ENCODE data around the gene ATP13A3.
"Not testable (repeated sequence)": the region's sequence is repeated elsewhere in the genome, so short reads cannot be mapped to it uniquely, and the experiment has no call there.

The ATP13A3 gene

DNA sequence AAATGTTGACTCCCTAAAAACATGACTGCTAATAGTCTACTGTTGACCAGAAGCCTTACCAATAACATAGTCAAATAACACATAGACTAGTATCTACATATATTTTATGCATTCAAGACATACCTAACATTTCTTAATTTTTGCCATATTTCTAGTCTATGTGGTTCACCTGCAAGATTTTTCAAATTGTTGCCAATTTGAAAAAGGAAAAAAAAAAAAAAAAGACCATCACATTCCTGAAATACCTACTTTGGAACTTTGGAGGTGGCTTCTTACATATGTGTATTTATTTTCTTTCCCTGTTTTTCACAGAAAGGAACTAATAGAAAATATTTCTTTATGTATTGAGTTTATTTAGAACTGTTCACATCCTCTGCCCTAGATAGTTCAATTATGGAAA lies 13.4 kb upstream of the ATP13A3 start:
- no peak for TF ChIP-seq CTCF (IDR thresholded peaks at IDR 0.05; ENCODE audit: insufficient read depth, missing control alignments)
- FAIRE-seq: no peak
- DNase-seq (ENCODE audit: insufficient read length, low spot score): no peak

DNA sequence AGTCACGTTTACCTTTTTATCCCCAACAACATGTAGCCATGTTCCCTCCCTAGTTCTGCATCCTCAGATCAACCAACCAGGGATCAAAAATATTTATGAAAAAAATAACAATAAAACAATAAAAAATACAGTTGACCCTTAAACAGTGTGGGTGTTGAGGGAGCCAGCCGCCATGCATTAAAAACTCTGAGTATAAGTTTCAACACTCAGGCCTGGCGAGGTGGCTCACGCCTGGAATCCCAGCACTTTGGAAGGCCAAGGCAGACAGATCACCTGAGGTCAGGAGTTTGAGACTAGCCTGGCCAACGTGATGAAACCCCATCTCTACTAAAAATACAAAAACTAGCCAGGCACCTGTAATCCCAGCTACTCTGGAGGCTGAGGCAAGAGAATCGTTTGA lies 12.7 kb upstream of the ATP13A3 start:
- DNase-seq (ENCODE audit: insufficient read length, low spot score); FAIRE-seq: not testable (repeated sequence)

GRCh38 chr3:194497799-194498575 lies 11.2 kb upstream of the ATP13A3 start:
- FAIRE-seq (no peak), DNase-seq (ENCODE audit: insufficient read length, low spot score) (no peak)
- no peak for TF ChIP-seq CTCF (IDR thresholded peaks at IDR 0.05; ENCODE audit: insufficient read depth, missing control alignments)

DNA sequence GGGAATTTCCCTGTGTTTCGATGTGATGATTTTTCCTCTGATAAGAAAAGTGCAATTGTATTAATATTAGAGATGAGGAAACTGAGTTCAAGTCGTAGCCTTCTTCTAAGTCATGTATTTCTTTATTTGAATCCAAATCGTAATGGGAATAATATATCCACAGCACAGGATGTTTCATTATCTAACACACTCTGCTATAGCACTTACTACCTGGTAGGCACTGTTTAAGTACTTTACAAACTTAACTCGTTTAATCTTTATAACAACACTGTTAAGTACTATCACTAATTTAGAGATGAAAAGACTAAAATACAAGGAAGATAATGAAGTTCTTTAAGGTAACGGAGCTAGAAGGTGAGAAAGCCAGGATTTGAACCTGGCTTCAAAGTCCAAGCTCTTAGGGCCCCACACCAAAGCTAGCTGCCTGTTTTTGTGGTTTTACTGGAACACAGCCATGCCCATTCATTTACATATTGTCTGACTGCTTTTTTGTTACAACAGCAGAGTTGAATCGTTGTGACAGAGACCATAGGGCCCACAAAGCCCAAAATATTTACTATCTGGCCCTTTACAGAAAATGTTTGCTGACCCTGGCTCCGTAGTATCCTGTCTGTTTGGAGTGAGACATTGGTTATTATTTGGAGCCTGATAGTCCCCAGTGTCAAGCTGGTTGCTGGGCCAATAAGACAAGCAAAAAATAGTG lies 9.6 kb upstream of the ATP13A3 start:
- no peak for TF ChIP-seq CTCF (IDR thresholded peaks at IDR 0.05; ENCODE audit: insufficient read depth, missing control alignments)
- no peak for FAIRE-seq
- no peak for DNase-seq (ENCODE audit: insufficient read length, low spot score)

DNA sequence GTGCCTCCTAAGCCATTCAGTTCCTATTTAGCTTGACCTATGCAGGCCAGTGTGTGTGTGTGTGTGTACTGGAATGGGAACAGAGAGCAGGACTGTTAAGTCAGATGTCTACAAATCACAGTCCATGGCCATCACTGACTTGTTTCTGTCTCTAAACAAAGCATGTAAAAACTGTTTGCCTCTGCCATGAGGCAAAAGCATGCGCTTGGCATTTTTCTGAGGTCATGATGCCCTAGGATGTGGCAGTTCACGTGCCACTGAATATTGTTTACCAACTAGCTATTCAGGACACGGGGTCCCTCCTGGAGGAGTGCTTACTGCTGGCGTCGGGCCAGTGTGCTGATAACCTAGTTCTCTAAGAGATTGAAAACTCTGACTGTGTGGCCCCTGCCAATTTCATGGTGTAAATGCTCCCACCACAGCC lies 8.2 kb upstream of the ATP13A3 start:
- no peak for FAIRE-seq
- no peak for TF ChIP-seq CTCF (IDR thresholded peaks at IDR 0.05; ENCODE audit: insufficient read depth, missing control alignments)
- no peak for DNase-seq (ENCODE audit: insufficient read length, low spot score)

DNA sequence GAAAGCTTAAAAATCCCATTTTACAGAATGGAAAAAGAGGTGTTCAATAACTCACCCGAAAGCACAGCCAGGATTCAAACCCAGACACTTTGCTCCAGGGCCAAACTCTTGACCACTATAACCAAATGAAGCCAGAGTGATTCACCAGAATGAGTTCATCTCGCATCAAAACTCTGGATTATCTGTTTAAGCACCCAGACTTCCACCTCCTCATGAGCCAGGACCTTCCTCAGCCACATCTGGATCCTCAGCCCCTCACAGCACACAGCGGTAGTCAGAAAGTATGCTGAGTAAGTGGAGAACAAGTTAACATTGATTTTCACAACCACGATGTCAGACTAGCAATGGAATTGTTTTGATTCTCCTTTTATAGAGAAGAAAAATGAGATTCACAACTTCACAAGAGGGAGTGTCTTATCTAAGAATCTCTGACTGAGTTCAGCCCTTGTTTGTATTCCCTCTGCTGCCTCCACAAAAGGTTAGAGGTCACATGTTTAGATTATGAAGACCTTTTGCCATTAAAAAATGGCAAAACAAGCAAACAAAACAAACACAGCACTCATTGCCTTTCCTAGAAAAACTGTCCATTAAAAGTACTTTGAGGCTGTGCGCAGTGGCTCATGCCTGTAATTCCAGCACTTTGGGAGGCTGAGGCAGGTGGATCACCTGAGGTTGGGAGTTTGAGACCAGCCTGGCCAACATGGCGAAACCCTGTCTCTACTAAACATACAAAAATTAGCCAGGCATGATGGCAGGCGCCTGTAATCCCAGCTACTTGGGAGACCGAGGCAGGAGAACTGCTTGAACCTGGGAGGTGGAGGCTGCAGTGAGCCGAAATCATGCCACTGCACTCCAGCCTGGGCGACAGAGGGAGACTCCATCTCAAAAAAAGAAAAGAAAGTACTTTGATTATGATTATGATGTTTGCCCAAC lies 7.5 kb upstream of the ATP13A3 start:
- DNase-seq (ENCODE audit: insufficient read length, low spot score); FAIRE-seq: not testable (repeated sequence)

DNA sequence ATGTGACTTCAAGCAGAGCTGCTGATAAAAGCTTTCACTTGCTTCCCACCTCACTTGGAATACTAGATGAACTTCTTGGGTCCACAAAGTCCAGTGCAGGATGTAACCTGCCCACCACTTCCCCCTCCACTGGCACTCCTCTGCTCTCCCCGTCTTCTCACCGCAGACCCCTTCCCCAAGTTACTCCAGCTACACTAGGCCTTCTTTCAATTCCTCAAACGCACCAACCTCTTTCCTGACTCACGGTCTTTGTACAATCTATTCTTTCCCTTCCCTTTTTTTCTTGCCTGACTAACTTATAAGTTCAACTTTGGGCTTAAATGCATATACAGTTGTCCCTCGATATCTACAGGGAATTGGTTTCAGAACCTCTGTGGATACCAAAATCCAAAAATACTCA lies 5.2 kb upstream of the ATP13A3 start:
- DNase-seq (ENCODE audit: insufficient read length, low spot score) (no peak), FAIRE-seq (no peak)
- TF ChIP-seq CTCF (IDR thresholded peaks at IDR 0.05; ENCODE audit: insufficient read depth, missing control alignments): no peak
